ENCODE results near the gene TRIM26.

TRIM26 gene

GRCh38 chr6:30157999-30158398 is 55.2 kb downstream of the TRIM26 start:
- H3K4me3 ChIP-seq (ENCODE audit: low read depth, low read length): no peak overlapping the region
- DNase-seq: no peak
- H3K36me3 ChIP-seq: no peaks in the 10 kb centered on the region
- TF ChIP-seq, protein P1, sequence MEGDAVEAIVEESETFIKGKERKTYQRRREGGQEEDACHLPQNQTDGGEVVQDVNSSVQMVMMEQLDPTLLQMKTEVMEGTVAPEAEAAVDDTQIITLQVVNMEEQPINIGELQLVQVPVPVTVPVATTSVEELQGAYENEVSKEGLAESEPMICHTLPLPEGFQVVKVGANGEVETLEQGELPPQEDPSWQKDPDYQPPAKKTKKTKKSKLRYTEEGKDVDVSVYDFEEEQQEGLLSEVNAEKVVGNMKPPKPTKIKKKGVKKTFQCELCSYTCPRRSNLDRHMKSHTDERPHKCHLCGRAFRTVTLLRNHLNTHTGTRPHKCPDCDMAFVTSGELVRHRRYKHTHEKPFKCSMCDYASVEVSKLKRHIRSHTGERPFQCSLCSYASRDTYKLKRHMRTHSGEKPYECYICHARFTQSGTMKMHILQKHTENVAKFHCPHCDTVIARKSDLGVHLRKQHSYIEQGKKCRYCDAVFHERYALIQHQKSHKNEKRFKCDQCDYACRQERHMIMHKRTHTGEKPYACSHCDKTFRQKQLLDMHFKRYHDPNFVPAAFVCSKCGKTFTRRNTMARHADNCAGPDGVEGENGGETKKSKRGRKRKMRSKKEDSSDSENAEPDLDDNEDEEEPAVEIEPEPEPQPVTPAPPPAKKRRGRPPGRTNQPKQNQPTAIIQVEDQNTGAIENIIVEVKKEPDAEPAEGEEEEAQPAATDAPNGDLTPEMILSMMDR (IDR thresholded peaks at IDR 0.05; ENCODE audit: low read depth, low read length): no peak
- peaks cover 24% of the 10 kb centered on the region for H3K27me3 ChIP-seq
- no peaks in the 10 kb centered on the region for H3K4me1 ChIP-seq
- H3K9me3 ChIP-seq: no peaks in the 10 kb centered on the region

DNA sequence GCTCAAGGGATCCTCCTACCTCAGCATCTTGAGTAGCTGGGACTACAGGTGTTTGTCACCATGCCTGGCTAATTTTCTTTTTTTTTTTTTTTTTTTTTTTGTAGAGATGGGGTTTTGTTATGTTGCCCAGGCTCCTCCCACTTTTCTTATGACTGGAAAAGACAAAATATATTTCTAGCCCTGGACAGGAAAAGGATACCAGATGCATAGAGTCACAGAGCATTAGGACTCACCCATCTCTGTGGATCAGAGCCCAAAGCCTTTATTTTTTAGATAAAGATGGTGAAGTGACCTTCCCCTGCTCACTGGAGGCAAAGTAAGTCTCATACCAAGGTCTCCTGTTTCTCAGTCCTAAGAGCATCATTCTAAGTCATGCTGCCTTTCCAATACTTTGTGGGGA is 55.6 kb downstream of the TRIM26 start:
- no peaks in the 10 kb centered on the region for H3K36me3 ChIP-seq
- no peaks in the 10 kb centered on the region for H3K9me3 ChIP-seq
- H3K4me3 ChIP-seq (ENCODE audit: low read depth, low read length): no peak overlapping the region
- TF ChIP-seq, protein P1 (IDR thresholded peaks at IDR 0.05; ENCODE audit: low read depth, low read length): no peak
- DNase-seq: no peak
- no peaks in the 10 kb centered on the region for H3K4me1 ChIP-seq
- H3K27me3 ChIP-seq: peaks cover 24% of the 10 kb centered on the region

DNA sequence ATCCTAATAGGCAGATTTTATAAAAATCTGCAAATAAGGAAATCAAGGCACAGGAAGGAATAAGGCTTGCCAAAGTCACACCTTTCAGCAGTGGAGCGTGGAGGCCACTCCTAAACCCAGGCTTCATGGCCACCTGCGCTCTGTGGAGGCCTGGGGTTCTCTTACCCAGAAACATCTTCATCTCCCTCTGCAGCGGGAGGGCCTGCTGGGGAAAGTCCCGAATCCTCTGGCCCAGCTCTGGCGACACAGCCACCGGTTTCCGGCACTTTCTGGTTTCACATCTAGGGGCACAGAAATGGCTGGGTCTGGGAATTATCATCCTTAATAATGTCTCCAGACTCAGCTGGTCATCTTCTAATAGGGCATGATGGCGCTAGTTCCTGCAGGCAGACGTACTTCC is 56.4 kb downstream of the TRIM26 start:
- DNase-seq: no peak
- H3K4me3 ChIP-seq (ENCODE audit: low read depth, low read length): no peak overlapping the region
- TF ChIP-seq, protein P1 (IDR thresholded peaks at IDR 0.05; ENCODE audit: low read depth, low read length): no peak
- no peaks in the 10 kb centered on the region for H3K36me3 ChIP-seq
- peaks cover 24% of the 10 kb centered on the region for H3K27me3 ChIP-seq
- no peaks in the 10 kb centered on the region for H3K9me3 ChIP-seq
- no peaks in the 10 kb centered on the region for H3K4me1 ChIP-seq

GRCh38 chr6:30156262-30156599 is 57.0 kb downstream of the TRIM26 start:
- peak; percentile 34 for DNase-seq
- H3K4me1 ChIP-seq: no peaks in the 10 kb centered on the region
- H3K27me3 ChIP-seq: peaks cover 24% of the 10 kb centered on the region
- H3K4me3 ChIP-seq (ENCODE audit: low read depth, low read length): no peak overlapping the region
- TF ChIP-seq, protein P1 (IDR thresholded peaks at IDR 0.05; ENCODE audit: low read depth, low read length): no peak
- H3K9me3 ChIP-seq: no peaks in the 10 kb centered on the region
- no peaks in the 10 kb centered on the region for H3K36me3 ChIP-seq

- Histone ChIP-seq H3K36me3 (no peaks in the 10 kb centered on the region), H3K4me3 (ENCODE audit: low read depth, low read length) (no peak overlapping the region), H3K9me3 (no peaks in the 10 kb centered on the region), H3K4me1 (no peaks in the 10 kb centered on the region), H3K27me3 (peaks cover 28% of the 10 kb centered on the region)
- TF ChIP-seq, protein P1 (IDR thresholded peaks at IDR 0.05; ENCODE audit: low read depth, low read length): no peak
- no peak for DNase-seq
Observed at GRCh38 chr6:30155520-30156261, 57.5 kb downstream of the TRIM26 start.

- no peaks in the 10 kb centered on the region for H3K4me1 ChIP-seq
- no peak for DNase-seq
- TF ChIP-seq, protein P1 (IDR thresholded peaks at IDR 0.05; ENCODE audit: low read depth, low read length): no peak
- H3K36me3 ChIP-seq: no peaks in the 10 kb centered on the region
- H3K4me3 ChIP-seq (ENCODE audit: low read depth, low read length): no peak overlapping the region
- no peaks in the 10 kb centered on the region for H3K9me3 ChIP-seq
- H3K27me3 ChIP-seq: peaks cover 28% of the 10 kb centered on the region
Observed at GRCh38 chr6:30154709-30155519, 58.3 kb downstream of the TRIM26 start.
